ENCODE results near the gene GARNL3. TPM values are rescaled to one million over a fixed set of nuclear protein-coding genes. Genes with fewer than 3 reads are reported as not detected.

The GARNL3 gene
- total RNA-seq, 1 donor from 2014 or later = 21.4 TPM

DNA sequence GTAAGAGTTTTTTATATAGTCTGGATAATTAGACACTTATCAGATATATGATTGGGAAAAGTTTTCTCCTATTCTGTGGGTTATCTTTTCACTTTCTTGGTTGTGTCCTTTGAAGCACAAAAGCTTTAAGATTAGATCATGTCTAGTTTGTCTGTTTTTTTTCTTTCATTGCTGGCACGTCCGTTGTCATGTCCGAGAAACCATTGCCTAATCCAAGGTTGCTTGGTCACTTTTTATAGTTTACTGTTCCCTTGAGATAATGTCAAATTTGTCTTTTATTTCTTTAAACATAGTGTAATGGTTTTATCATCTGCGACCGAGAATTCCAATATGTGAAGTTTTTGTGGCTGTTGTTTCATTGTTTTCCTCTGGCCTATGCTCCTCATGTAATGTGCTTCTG, 28.8 kb downstream of the GARNL3 start:
- DNase-seq (ENCODE audit: low spot score, unreplicated experiment) = no peak
- Mint-ChIP-seq H3K27me3 (no peaks in the 10 kb centered on the region), H3K36me3 (ENCODE audit: insufficient read depth) (peaks cover 1% of the 10 kb centered on the region), H3K27ac (no peak overlapping the region), H3K4me1 (ENCODE audit: low read depth) (peaks cover 10% of the 10 kb centered on the region), H3K9me3 (ENCODE audit: low read depth) (no peaks in the 10 kb centered on the region), H3K4me3 (ENCODE audit: low read depth) (no peak overlapping the region)
- TF ChIP-seq, protein P1, sequence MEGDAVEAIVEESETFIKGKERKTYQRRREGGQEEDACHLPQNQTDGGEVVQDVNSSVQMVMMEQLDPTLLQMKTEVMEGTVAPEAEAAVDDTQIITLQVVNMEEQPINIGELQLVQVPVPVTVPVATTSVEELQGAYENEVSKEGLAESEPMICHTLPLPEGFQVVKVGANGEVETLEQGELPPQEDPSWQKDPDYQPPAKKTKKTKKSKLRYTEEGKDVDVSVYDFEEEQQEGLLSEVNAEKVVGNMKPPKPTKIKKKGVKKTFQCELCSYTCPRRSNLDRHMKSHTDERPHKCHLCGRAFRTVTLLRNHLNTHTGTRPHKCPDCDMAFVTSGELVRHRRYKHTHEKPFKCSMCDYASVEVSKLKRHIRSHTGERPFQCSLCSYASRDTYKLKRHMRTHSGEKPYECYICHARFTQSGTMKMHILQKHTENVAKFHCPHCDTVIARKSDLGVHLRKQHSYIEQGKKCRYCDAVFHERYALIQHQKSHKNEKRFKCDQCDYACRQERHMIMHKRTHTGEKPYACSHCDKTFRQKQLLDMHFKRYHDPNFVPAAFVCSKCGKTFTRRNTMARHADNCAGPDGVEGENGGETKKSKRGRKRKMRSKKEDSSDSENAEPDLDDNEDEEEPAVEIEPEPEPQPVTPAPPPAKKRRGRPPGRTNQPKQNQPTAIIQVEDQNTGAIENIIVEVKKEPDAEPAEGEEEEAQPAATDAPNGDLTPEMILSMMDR (IDR thresholded peaks at IDR 0.05; ENCODE audit: unreplicated experiment) = no peak

DNA sequence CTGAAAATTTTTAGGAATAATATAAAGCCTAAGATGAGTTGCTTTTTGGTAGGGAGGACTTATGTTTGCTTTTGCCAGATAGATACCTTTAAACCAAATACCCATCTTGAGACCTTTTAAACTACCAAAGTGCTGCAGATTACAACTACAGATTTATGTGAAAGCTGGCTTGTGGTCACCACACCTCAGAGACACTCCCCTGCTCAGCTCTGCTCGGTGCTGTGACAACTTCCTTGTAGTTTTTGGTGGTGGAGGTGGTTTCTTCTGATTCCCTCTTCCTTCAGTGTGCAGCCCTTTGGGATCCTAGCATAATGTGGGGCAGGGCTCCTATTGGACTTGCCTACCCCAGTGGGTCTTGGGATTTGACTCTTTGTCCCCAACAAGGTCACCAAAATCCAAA, 29.2 kb downstream of the GARNL3 start:
- H3K4me1 Mint-ChIP-seq (ENCODE audit: low read depth) = peaks cover 10% of the 10 kb centered on the region
- TF ChIP-seq, protein P1 (IDR thresholded peaks at IDR 0.05; ENCODE audit: unreplicated experiment) = no peak
- no peaks in the 10 kb centered on the region for H3K27me3 Mint-ChIP-seq
- DNase-seq (ENCODE audit: low spot score, unreplicated experiment) = no peak
- H3K36me3 Mint-ChIP-seq (ENCODE audit: insufficient read depth) = peaks cover 1% of the 10 kb centered on the region
- H3K9me3 Mint-ChIP-seq (ENCODE audit: low read depth) = no peaks in the 10 kb centered on the region
- no peak overlapping the region for H3K4me3 Mint-ChIP-seq (ENCODE audit: low read depth)
- H3K27ac Mint-ChIP-seq = no peak overlapping the region

DNA sequence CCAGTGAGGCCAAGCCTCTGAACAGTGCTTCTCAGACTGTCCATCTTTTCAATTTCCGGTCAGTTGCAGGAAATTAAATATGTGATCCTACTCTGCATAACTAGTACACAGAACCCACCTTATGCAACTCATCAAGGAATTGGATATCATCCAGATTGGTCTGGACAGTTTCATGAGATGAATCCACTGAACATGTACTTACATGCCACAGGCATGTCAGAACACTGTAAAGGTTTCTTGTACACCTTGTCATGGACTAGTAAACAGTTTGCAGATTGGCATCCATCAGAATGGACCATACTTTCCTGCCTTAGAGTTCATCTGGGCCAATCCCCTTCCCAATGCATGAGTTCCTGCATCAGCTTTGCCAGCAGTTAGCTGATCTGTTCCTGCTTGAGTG, 30.4 kb downstream of the GARNL3 start:
- no peak overlapping the region for H3K27ac Mint-ChIP-seq
- no peak for DNase-seq (ENCODE audit: low spot score, unreplicated experiment)
- H3K9me3 Mint-ChIP-seq (ENCODE audit: low read depth) = no peaks in the 10 kb centered on the region
- H3K36me3 Mint-ChIP-seq (ENCODE audit: insufficient read depth) = peaks cover 1% of the 10 kb centered on the region
- TF ChIP-seq, protein P1 (IDR thresholded peaks at IDR 0.05; ENCODE audit: unreplicated experiment) = no peak
- H3K4me1 Mint-ChIP-seq (ENCODE audit: low read depth) = peaks cover 10% of the 10 kb centered on the region
- no peaks in the 10 kb centered on the region for H3K27me3 Mint-ChIP-seq
- no peak overlapping the region for H3K4me3 Mint-ChIP-seq (ENCODE audit: low read depth)

DNA sequence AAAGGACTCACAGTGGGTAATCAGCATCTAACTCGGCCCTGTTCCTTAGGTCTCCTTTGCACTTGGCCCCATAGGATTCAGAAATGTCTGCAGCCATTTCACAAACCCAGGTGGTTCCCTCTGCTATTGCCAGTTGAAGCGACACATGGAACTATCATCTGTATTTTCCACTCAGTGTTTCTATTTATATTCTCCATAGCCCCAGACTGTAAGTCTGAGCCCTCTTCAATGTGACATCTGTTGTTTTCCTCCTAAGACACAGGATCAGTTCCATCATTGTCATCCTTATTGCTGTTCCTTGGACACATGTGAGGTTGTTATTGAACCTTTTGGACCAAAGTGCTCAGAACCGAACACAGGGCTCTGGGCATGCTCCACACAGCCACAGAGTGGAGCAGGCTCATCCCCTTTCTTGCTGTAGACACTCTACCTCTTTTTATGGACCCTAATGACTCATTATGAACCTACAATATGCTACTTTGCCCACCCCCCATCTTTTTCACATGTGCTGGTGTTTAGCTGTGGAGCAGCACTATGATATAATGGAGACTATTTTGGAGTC, 36.4 kb downstream of the GARNL3 start:
- no peak for DNase-seq (ENCODE audit: low spot score, unreplicated experiment)
- no peaks in the 10 kb centered on the region for H3K27me3 Mint-ChIP-seq
- peaks cover 1% of the 10 kb centered on the region for H3K36me3 Mint-ChIP-seq (ENCODE audit: insufficient read depth)
- TF ChIP-seq, protein P1 (IDR thresholded peaks at IDR 0.05; ENCODE audit: unreplicated experiment) = no peak
- H3K27ac Mint-ChIP-seq = peak overlapping the region; percentile 51
- H3K9me3 Mint-ChIP-seq (ENCODE audit: low read depth) = no peaks in the 10 kb centered on the region
- peaks cover 8% of the 10 kb centered on the region for H3K4me1 Mint-ChIP-seq (ENCODE audit: low read depth)
- no peak overlapping the region for H3K4me3 Mint-ChIP-seq (ENCODE audit: low read depth)

DNA sequence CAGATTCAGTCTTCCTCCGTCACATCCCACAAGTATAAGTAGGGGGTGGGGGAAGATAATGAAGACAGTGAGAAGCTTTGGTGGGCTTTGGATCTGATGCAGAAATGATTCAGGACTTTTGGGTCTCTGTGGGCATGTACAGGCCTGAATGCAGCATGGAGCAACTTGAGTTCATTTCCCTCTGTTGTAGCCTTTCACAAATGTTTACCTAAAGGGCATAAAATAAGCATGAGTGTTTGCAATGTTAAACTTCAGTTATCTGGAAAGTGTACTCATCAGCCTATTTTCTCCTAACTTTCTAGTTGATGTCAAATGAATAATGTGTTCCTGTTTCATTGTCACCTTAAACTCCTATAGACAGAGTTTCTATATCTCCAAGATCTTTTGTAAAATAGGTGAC, 39.3 kb downstream of the GARNL3 start:
- H3K4me1 Mint-ChIP-seq (ENCODE audit: low read depth) = peaks cover 20% of the 10 kb centered on the region
- TF ChIP-seq, protein P1 (IDR thresholded peaks at IDR 0.05; ENCODE audit: unreplicated experiment) = no peak
- no peaks in the 10 kb centered on the region for H3K27me3 Mint-ChIP-seq
- no peak for DNase-seq (ENCODE audit: low spot score, unreplicated experiment)
- no peaks in the 10 kb centered on the region for H3K36me3 Mint-ChIP-seq (ENCODE audit: insufficient read depth)
- no peak overlapping the region for H3K4me3 Mint-ChIP-seq (ENCODE audit: low read depth)
- H3K9me3 Mint-ChIP-seq (ENCODE audit: low read depth) = no peaks in the 10 kb centered on the region
- H3K27ac Mint-ChIP-seq = no peak overlapping the region

Measured in progenitor cell of endocrine pancreas (in vitro differentiated cells).